GM23338 (cell line): ENCODE results near the gene SLC13A4. TPM values are rescaled to one million over a fixed set of nuclear protein-coding genes. Genes with fewer than 3 reads are reported as not detected.
A peak's percentile ranks its signal among the peaks of the same experiment; 100 is the strongest.
"Not testable (repeated sequence)": the region's sequence is repeated elsewhere in the genome, so short reads cannot be mapped to it uniquely, and the experiment has no call there.

Experiments used
- ATAC-seq: fragments of 200-7000 bp; cut with Tn5 transposase; 3 replicates; pipeline ENCODE4 v1.9.1; 2020
- DNase-seq: peaks from one replicate; pipeline ENCODE4 v3.0.0-alpha.2; 2015; ENCODE audit warnings: low spot score
- H2AFZ ChIP-seq: fragments of 200-600 bp; sonication (generic); 2 replicates; pipeline ENCODE4 v1.8.0; 2016; ENCODE audit warnings: antibody characterized with exemption, mild to moderate bottlenecking, moderate library complexity
- H3F3A ChIP-seq: fragments of 200-600 bp; sonication (generic); replicated peaks from 2 replicates; pipeline ENCODE4 v1.8.0; 2017; ENCODE audit warnings: antibody characterized with exemption, mixed run types, low read depth
- H3K27ac ChIP-seq: fragments of 200-600 bp; sonication (generic); 2 replicates; pipeline ENCODE4 v1.6.1; 2016; ENCODE audit warnings: low read depth
- H3K27me3 ChIP-seq: fragments of 200-600 bp; sonication (generic); 2 replicates; pipeline ENCODE4 v1.8.0; 2016; ENCODE audit warnings: mild to moderate bottlenecking, mixed run types, moderate library complexity; ENCODE audit not compliant: insufficient read depth
- H3K36me3 ChIP-seq: fragments of 200-600 bp; sonication (generic); 2 replicates; pipeline ENCODE4 v1.8.0; 2016; ENCODE audit warnings: mild to moderate bottlenecking; ENCODE audit not compliant: insufficient read depth
- H3K4me1 ChIP-seq: fragments of 200-600 bp; sonication (generic); 2 replicates; pipeline ENCODE4 v1.8.0; 2016; ENCODE audit warnings: mild to moderate bottlenecking, moderate library complexity; ENCODE audit not compliant: insufficient read depth
- H3K4me2 ChIP-seq: fragments of 200-600 bp; sonication (generic); 2 replicates; pipeline ENCODE4 v1.7.1; 2017; ENCODE audit warnings: mixed run types
- H3K4me3 ChIP-seq: fragments of 200-600 bp; sonication (generic); 2 replicates; pipeline ENCODE4 v1.6.1; 2016; ENCODE audit warnings: mixed run types
- H3K79me2 ChIP-seq: fragments of 200-600 bp; sonication (generic); replicated peaks from 2 replicates; pipeline ENCODE4 v1.8.0; 2017; ENCODE audit warnings: mild to moderate bottlenecking; ENCODE audit not compliant: insufficient read depth
- H3K9me2 ChIP-seq: fragments of 200-600 bp; sonication (generic); 2 replicates; pipeline ENCODE4 v1.8.0; 2017; ENCODE audit not compliant: insufficient read depth
- H4K20me1 ChIP-seq: fragments of 200-600 bp; sonication (generic); replicated peaks from 2 replicates; pipeline ENCODE4 v1.8.0; 2017; ENCODE audit warnings: mild to moderate bottlenecking; ENCODE audit not compliant: insufficient read depth
- H3K27ac Mint-ChIP-seq: 2 replicates; pipeline ENCODE4 v1.8.0; 2020; ENCODE audit warnings: inconsistent platforms, mild to moderate bottlenecking, moderate library complexity, mixed read lengths
- H3K27me3 Mint-ChIP-seq: 3 replicates; pipeline ENCODE4 v1.8.0; 2022; ENCODE audit warnings: low read depth, mild to moderate bottlenecking, moderate library complexity, mixed read lengths, inconsistent platforms; ENCODE audit not compliant: insufficient read depth, poor library complexity
- H3K36me3 Mint-ChIP-seq: 3 replicates; pipeline ENCODE4 v1.8.0; 2021; ENCODE audit warnings: low read depth, mild to moderate bottlenecking, inconsistent platforms, moderate library complexity, mixed read lengths
- H3K4me1 Mint-ChIP-seq: 3 replicates; pipeline ENCODE4 v1.8.0; 2020; ENCODE audit warnings: mild to moderate bottlenecking, inconsistent platforms, mixed read lengths
- H3K4me3 Mint-ChIP-seq: 3 replicates; pipeline ENCODE4 v1.8.0; 2021; ENCODE audit warnings: moderate library complexity, mild to moderate bottlenecking, inconsistent platforms, mixed read lengths
- H3K9me3 Mint-ChIP-seq: 3 replicates; pipeline ENCODE4 v1.8.0; 2020; ENCODE audit warnings: moderate library complexity, mild to moderate bottlenecking, inconsistent platforms, mixed read lengths
- EZH2 ChIP-seq: fragments of 200-600 bp; sonication (generic); IDR thresholded peaks from one replicate; pipeline ENCODE4 v1.8.0; 2017; ENCODE audit warnings: antibody characterized with exemption, mild to moderate bottlenecking, low read depth; ENCODE audit not compliant: unreplicated experiment
- EZH2phosphoT487 ChIP-seq: fragments of 200-600 bp; sonication (generic); IDR thresholded peaks from one replicate; pipeline ENCODE4 v1.8.1; 2018; ENCODE audit warnings: antibody characterized with exemption; ENCODE audit not compliant: unreplicated experiment
- JUNB ChIP-seq: IDR thresholded peaks from one replicate; pipeline ENCODE4 v1.6.1; 2016; ENCODE audit warnings: antibody characterized with exemption; ENCODE audit not compliant: unreplicated experiment
- NANOG ChIP-seq: IDR thresholded peaks from 2 replicates; pipeline ENCODE4 v1.6.1; 2016; ENCODE audit warnings: antibody characterized with exemption, borderline replicate concordance
- POLR2AphosphoS5 ChIP-seq: IDR thresholded peaks from 2 replicates; pipeline ENCODE4 v1.6.1; 2016; ENCODE audit warnings: antibody characterized with exemption, low read depth
- STAT1 ChIP-seq: IDR thresholded peaks from one replicate; pipeline ENCODE4 v1.6.1; 2016; ENCODE audit warnings: antibody characterized with exemption; ENCODE audit not compliant: unreplicated experiment
- ZNF114 ChIP-seq: fragments of 250-450 bp; sonication (Bioruptor Pico); IDR thresholded peaks from 2 replicates; pipeline ENCODE4 v1.5.0; 2020; ENCODE audit warnings: mild to moderate bottlenecking, moderate library complexity
- ZNF331 ChIP-seq: fragments of 250-450 bp; sonication (Bioruptor Pico); IDR thresholded peaks from 2 replicates; pipeline ENCODE4 v1.5.0; 2020; ENCODE audit warnings: low read depth, mild to moderate bottlenecking, moderate library complexity
- polyA plus RNA-seq: library from polyadenylated mRNA; unstranded; fragments of >200 nt; fragmentation: Nextera tagmentation; extraction: Ambion mirVana; gene quantifications from 2 replicates; pipeline ENCODE4 v1.2.1, GENCODE V29; 2016
- total RNA-seq: library from RNA; depleted of rRNA; stranded (reverse); fragments of >200 nt; shearing (Covaris generic); gene quantifications from 2 replicates; pipeline ENCODE4 v1.2.3, GENCODE V29; 2014
- TF ChIP-seq, protein P1 (sequence below): IDR thresholded peaks from 2 replicates; pipeline ENCODE4 v1.6.1; 2016; ENCODE audit warnings: antibody characterized with exemption
- TF ChIP-seq, protein P2 (sequence below): IDR thresholded peaks from one replicate; pipeline ENCODE4 v1.6.1; 2018; ENCODE audit warnings: antibody characterized with exemption; ENCODE audit not compliant: unreplicated experiment

SLC13A4 gene
- total and polyA plus RNA-seq, 2 experiments from 2014 or later = 1.7 to 2.3 TPM

DNA sequence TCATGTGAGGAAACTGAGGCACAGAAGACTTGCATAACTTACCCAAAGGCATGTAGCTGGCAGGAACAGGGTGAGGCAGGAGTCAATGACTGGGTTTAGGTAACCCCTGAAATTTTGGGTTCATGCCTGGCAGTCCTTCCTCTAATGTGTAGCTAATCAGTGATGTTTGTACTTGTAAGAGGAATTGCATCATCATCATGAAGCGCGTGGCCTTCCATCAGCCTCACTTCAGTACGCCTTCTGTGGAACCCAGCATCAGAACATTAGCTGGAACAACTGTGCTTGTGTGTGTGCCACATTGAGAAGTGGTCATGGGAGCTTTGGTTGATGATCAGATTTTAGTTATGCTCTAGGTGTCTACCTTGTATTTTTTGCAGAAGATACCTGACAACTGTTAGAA lies 83.8 kb downstream of the SLC13A4 start:
- Histone ChIP-seq H3K4me2 (no peak overlapping the region), H3K79me2 (no peaks in the 10 kb centered on the region), H4K20me1 (peaks cover 7% of the 10 kb centered on the region), H2AFZ (no peak overlapping the region), H3K36me3 (peaks cover 53% of the 10 kb centered on the region), H3F3A (peaks cover 4% of the 10 kb centered on the region; the same call in 1 of the 2 replicates), H3K27me3 (no peaks in the 10 kb centered on the region), H3K9me2 (no peaks in the 10 kb centered on the region), H3K4me1 (no peaks in the 10 kb centered on the region), H3K4me3 (no peak overlapping the region), H3K27ac (peak overlapping the region; percentile 71)
- peaks cover 92% of the 10 kb centered on the region for H3K36me3 Mint-ChIP-seq
- no peak overlapping the region; the same call in 1 of the 2 replicates for H3K27ac Mint-ChIP-seq
- no peak overlapping the region for H3K4me3 Mint-ChIP-seq
- no peak for DNase-seq
- TF ChIP-seq EZH2phosphoT487 = no peak
- no peaks in the 10 kb centered on the region; the same call in 2 of the 3 replicates for H3K4me1 Mint-ChIP-seq
- no peaks in the 10 kb centered on the region; the same call in 2 of the 3 replicates for H3K9me3 Mint-ChIP-seq
- ATAC-seq = no peak
- no peaks in the 10 kb centered on the region for H3K27me3 Mint-ChIP-seq

DNA sequence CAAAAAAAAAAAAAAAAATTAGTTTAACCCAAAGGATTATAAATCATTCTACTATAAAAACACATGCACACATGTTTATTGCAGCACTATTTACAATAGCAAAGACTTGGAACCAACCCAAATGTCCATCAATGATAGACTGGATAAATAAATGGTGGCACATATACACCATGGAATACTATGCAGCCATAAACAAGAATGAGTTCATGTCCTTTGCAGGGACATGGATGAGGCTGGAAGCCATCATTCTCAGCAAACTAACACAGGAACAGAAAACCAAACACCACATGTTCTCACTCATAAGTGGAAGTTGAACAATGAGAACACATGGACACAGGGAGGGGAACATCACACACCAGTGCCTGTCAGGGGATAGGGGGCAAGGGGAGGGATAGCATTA lies 88.3 kb downstream of the SLC13A4 start:
- H3K4me3 ChIP-seq, H3K9me3 Mint-ChIP-seq: not testable (repeated sequence)

DNA sequence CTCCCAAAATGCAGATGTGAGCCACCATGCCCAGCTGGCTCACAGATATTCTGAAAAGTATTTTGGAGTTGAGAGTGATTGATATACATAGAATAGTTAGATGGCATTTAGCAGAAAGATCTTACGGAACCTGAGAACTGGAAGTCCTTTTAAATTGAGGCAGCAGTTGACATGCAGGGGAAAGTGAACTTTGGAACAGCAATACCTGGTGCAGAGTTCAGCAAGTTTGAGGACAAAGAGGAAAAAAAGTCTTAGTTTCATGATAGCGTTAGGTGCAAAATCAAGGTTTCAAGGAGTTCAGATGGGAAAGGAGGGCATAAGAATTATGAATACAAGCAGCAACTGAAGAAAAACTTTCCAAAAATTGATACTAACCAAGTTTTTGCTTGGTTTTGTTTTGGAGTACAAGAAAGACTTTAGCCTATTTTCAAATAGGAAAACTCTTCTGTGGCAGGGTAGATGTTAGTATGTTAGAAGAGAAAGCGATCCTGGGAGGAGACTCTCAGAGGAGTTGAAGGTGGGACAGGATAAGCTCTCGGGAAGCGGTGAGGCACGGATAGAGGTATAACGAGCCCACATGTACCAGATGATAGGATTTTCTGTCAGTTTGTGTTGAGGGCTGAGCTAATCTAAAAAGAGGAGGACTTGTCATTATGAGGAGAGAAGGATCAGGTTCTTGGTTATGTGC lies 93.7 kb downstream of the SLC13A4 start:
- no peak overlapping the region for H2AFZ ChIP-seq
- peak overlapping the region; percentile 32; the same call in 1 of the 2 replicates for H3K27ac Mint-ChIP-seq
- H3K27me3 Mint-ChIP-seq = no peaks in the 10 kb centered on the region
- H3K36me3 ChIP-seq = peaks cover 89% of the 10 kb centered on the region
- H3K4me1 Mint-ChIP-seq = no peaks in the 10 kb centered on the region
- H3K36me3 Mint-ChIP-seq = peaks cover 88% of the 10 kb centered on the region
- H3K9me3 Mint-ChIP-seq = no peaks in the 10 kb centered on the region
- H3K9me2 ChIP-seq = no peaks in the 10 kb centered on the region
- H3K4me3 Mint-ChIP-seq = no peak overlapping the region
- H3F3A ChIP-seq = no peaks in the 10 kb centered on the region; the same call in 1 of the 2 replicates
- peaks cover 4% of the 10 kb centered on the region; the same call in 1 of the 2 replicates for H3K79me2 ChIP-seq
- no peak for ATAC-seq
- no peak overlapping the region for H3K4me3 ChIP-seq
- DNase-seq = no peak
- peaks cover 14% of the 10 kb centered on the region for H4K20me1 ChIP-seq
- no peak overlapping the region for H3K4me2 ChIP-seq
- H3K27ac ChIP-seq = peak overlapping the region; percentile 6; the same call in 1 of the 2 replicates
- no peaks in the 10 kb centered on the region for H3K4me1 ChIP-seq
- H3K27me3 ChIP-seq = no peaks in the 10 kb centered on the region
- TF ChIP-seq, protein P1, sequence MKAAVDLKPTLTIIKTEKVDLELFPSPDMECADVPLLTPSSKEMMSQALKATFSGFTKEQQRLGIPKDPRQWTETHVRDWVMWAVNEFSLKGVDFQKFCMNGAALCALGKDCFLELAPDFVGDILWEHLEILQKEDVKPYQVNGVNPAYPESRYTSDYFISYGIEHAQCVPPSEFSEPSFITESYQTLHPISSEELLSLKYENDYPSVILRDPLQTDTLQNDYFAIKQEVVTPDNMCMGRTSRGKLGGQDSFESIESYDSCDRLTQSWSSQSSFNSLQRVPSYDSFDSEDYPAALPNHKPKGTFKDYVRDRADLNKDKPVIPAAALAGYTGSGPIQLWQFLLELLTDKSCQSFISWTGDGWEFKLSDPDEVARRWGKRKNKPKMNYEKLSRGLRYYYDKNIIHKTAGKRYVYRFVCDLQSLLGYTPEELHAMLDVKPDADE = no peak
- no peak for TF ChIP-seq JUNB
- no peak for TF ChIP-seq STAT1
- TF ChIP-seq, protein P2, sequence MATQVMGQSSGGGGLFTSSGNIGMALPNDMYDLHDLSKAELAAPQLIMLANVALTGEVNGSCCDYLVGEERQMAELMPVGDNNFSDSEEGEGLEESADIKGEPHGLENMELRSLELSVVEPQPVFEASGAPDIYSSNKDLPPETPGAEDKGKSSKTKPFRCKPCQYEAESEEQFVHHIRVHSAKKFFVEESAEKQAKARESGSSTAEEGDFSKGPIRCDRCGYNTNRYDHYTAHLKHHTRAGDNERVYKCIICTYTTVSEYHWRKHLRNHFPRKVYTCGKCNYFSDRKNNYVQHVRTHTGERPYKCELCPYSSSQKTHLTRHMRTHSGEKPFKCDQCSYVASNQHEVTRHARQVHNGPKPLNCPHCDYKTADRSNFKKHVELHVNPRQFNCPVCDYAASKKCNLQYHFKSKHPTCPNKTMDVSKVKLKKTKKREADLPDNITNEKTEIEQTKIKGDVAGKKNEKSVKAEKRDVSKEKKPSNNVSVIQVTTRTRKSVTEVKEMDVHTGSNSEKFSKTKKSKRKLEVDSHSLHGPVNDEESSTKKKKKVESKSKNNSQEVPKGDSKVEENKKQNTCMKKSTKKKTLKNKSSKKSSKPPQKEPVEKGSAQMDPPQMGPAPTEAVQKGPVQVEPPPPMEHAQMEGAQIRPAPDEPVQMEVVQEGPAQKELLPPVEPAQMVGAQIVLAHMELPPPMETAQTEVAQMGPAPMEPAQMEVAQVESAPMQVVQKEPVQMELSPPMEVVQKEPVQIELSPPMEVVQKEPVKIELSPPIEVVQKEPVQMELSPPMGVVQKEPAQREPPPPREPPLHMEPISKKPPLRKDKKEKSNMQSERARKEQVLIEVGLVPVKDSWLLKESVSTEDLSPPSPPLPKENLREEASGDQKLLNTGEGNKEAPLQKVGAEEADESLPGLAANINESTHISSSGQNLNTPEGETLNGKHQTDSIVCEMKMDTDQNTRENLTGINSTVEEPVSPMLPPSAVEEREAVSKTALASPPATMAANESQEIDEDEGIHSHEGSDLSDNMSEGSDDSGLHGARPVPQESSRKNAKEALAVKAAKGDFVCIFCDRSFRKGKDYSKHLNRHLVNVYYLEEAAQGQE = no peak
- no peak for TF ChIP-seq EZH2
- TF ChIP-seq NANOG = no peak
- no peak for TF ChIP-seq ZNF114 (CRISPR knock-in tag)
- TF ChIP-seq EZH2phosphoT487 = no peak
- TF ChIP-seq POLR2AphosphoS5 = no peak
- TF ChIP-seq ZNF331 (CRISPR knock-in tag) = no peak

More for the DNA sequence above, 88.3 kb downstream of the SLC13A4 start:
- not testable (repeated sequence) for H3K9me2 ChIP-seq, H3K4me1 ChIP-seq, ATAC-seq, H3K4me1 Mint-ChIP-seq, H3K27ac ChIP-seq, H3F3A ChIP-seq, H3K4me2 ChIP-seq, DNase-seq, H3K27ac Mint-ChIP-seq, H3K79me2 ChIP-seq, H3K27me3 ChIP-seq, H3K27me3 Mint-ChIP-seq, H3K4me3 Mint-ChIP-seq, H2AFZ ChIP-seq
- Histone ChIP-seq H4K20me1 (peaks cover 16% of the 10 kb centered on the region), H3K36me3 (peaks cover 67% of the 10 kb centered on the region)
- H3K36me3 Mint-ChIP-seq = peaks cover 87% of the 10 kb centered on the region
